ENCODE results near the gene FLNA.

The FLNA gene

GRCh38 chrX:154358829-154359228 lies 15.6 kb downstream of the FLNA start:
- no peak for TF ChIP-seq YY1 (IDR thresholded peaks at IDR 0.05; ENCODE audit: low read depth)
- no peak for TF ChIP-seq EP300 (IDR thresholded peaks at IDR 0.05; ENCODE audit: borderline replicate concordance)
- no peak for TF ChIP-seq NFIC (IDR thresholded peaks at IDR 0.05)
- TF ChIP-seq CREB1 (IDR thresholded peaks at IDR 0.05; ENCODE audit: low read depth), result no peak
- TF ChIP-seq ZBTB7A (IDR thresholded peaks at IDR 0.05; ENCODE audit: low read depth), result no peak
- no peak for TF ChIP-seq TCF12 (IDR thresholded peaks at IDR 0.05; ENCODE audit: low read depth)
- TF ChIP-seq REST (IDR thresholded peaks at IDR 0.05; ENCODE audit: low read depth), result no peak
- no peak for TF ChIP-seq EGR1 (IDR thresholded peaks at IDR 0.05)
- TF ChIP-seq USF1 (IDR thresholded peaks at IDR 0.05), result no peak
- no peak for TF ChIP-seq TEAD4 (IDR thresholded peaks at IDR 0.05)
- TF ChIP-seq FOXM1 (IDR thresholded peaks at IDR 0.05; ENCODE audit: borderline replicate concordance, low read depth), result no peak
- no peak for TF ChIP-seq CEBPB (IDR thresholded peaks at IDR 0.05)

- no peak for TF ChIP-seq ZBTB7A (IDR thresholded peaks at IDR 0.05; ENCODE audit: low read depth)
- TF ChIP-seq TEAD4 (IDR thresholded peaks at IDR 0.05), result no peak
- TF ChIP-seq EP300 (IDR thresholded peaks at IDR 0.05; ENCODE audit: borderline replicate concordance), result no peak
- TF ChIP-seq YY1 (IDR thresholded peaks at IDR 0.05; ENCODE audit: low read depth), result no peak
- no peak for TF ChIP-seq REST (IDR thresholded peaks at IDR 0.05; ENCODE audit: low read depth)
- TF ChIP-seq CREB1 (IDR thresholded peaks at IDR 0.05; ENCODE audit: low read depth), result no peak
- no peak for TF ChIP-seq TAF1 (IDR thresholded peaks at IDR 0.05; ENCODE audit: low read depth)
- TF ChIP-seq USF1 (IDR thresholded peaks at IDR 0.05), result no peak
- no peak for TF ChIP-seq TCF12 (IDR thresholded peaks at IDR 0.05; ENCODE audit: low read depth)
- TF ChIP-seq RAD21 (IDR thresholded peaks at IDR 0.05; ENCODE audit: low read depth), result no peak
- no peak for TF ChIP-seq EGR1 (IDR thresholded peaks at IDR 0.05)
- TF ChIP-seq CEBPB (IDR thresholded peaks at IDR 0.05), result no peak
- TF ChIP-seq MAX (IDR thresholded peaks at IDR 0.05), result no peak
- no peak for TF ChIP-seq FOXM1 (IDR thresholded peaks at IDR 0.05; ENCODE audit: borderline replicate concordance, low read depth)
- no peak for TF ChIP-seq NFIC (IDR thresholded peaks at IDR 0.05)
These were observed 16.4 kb downstream of the FLNA start for GRCh38 chrX:154358011-154358410.

- TF ChIP-seq TAF1 (IDR thresholded peaks at IDR 0.05; ENCODE audit: low read depth), result no peak
- no peak for TF ChIP-seq TCF12 (IDR thresholded peaks at IDR 0.05; ENCODE audit: low read depth)
- TF ChIP-seq MAX (IDR thresholded peaks at IDR 0.05), result no peak
- no peak for TF ChIP-seq EGR1 (IDR thresholded peaks at IDR 0.05)
- no peak for TF ChIP-seq REST (IDR thresholded peaks at IDR 0.05; ENCODE audit: low read depth)
- TF ChIP-seq TEAD4 (IDR thresholded peaks at IDR 0.05), result no peak
- TF ChIP-seq EP300 (IDR thresholded peaks at IDR 0.05; ENCODE audit: borderline replicate concordance), result no peak
- no peak for TF ChIP-seq RAD21 (IDR thresholded peaks at IDR 0.05; ENCODE audit: low read depth)
- TF ChIP-seq FOXM1 (IDR thresholded peaks at IDR 0.05; ENCODE audit: borderline replicate concordance, low read depth), result no peak
- no peak for TF ChIP-seq CREB1 (IDR thresholded peaks at IDR 0.05; ENCODE audit: low read depth)
- TF ChIP-seq NFIC (IDR thresholded peaks at IDR 0.05), result no peak
- no peak for TF ChIP-seq YY1 (IDR thresholded peaks at IDR 0.05; ENCODE audit: low read depth)
- no peak for TF ChIP-seq ZBTB7A (IDR thresholded peaks at IDR 0.05; ENCODE audit: low read depth)
- TF ChIP-seq USF1 (IDR thresholded peaks at IDR 0.05), result no peak
- TF ChIP-seq CEBPB (IDR thresholded peaks at IDR 0.05), result no peak
These were observed 17.2 kb downstream of the FLNA start for GRCh38 chrX:154357205-154357604.

- TF ChIP-seq TEAD4 (IDR thresholded peaks at IDR 0.05), result no peak
- no peak for TF ChIP-seq FOXM1 (IDR thresholded peaks at IDR 0.05; ENCODE audit: borderline replicate concordance, low read depth)
- TF ChIP-seq TAF1 (IDR thresholded peaks at IDR 0.05; ENCODE audit: low read depth), result no peak
- no peak for TF ChIP-seq REST (IDR thresholded peaks at IDR 0.05; ENCODE audit: low read depth)
These were observed 17.8 kb downstream of the FLNA start for GRCh38 chrX:154356596-154356995.

Data from Ishikawa (cell line).